HepG2 (cell line): ENCODE results near the gene LMAN2. TPM values are rescaled to one million over a fixed set of nuclear protein-coding genes. Genes with fewer than 3 reads are reported as not detected.
A peak's percentile ranks its signal among the peaks of the same experiment; 100 is the strongest.

Experiments
- ARNT2 ChIP-seq: sonication (generic); formaldehyde crosslinking; IDR thresholded peaks from 2 replicates; pipeline ENCODE4 v1.8.0; 2022; ENCODE audit warnings: mild to moderate bottlenecking, low read depth, missing genetic modification reagents, moderate library complexity
- EP300 ChIP-seq, 3 experiments: sonication (generic) in 1 of 3; formaldehyde crosslinking in 1 of 3; IDR thresholded peaks; 2 replicates each; pipeline versions ENCODE4 v1.5.1 to v1.6.1; 2011 to 2020; ENCODE audit warnings: low read depth in 2 of 3, low read length in 2 of 3, borderline replicate concordance in 1 of 3, improper control_type of control experiment in 1 of 3, mild to moderate bottlenecking in 1 of 3, missing genetic modification reagents in 1 of 3, moderate library complexity in 1 of 3
- FOXA3 ChIP-seq: IDR thresholded peaks from 2 replicates; pipeline ENCODE4 v1.6.1; 2016; ENCODE audit warnings: missing genetic modification reagents, missing compliant biosample characterization
- FOXC1 ChIP-seq: sonication (generic); formaldehyde crosslinking; IDR thresholded peaks from 2 replicates; pipeline ENCODE4 v1.8.0; 2022; ENCODE audit warnings: mild to moderate bottlenecking, missing genetic modification reagents, borderline replicate concordance
- GABPB1 ChIP-seq: IDR thresholded peaks from 2 replicates; pipeline ENCODE4 v1.6.1; 2016; ENCODE audit warnings: mild to moderate bottlenecking, missing genetic modification reagents, moderate library complexity, missing compliant biosample characterization
- MXD4 ChIP-seq: IDR thresholded peaks from 2 replicates; pipeline ENCODE4 v1.6.1; 2016; ENCODE audit warnings: mild to moderate bottlenecking, missing biosample characterization, missing genetic modification reagents
- RFX1 ChIP-seq: fragments of 450-650 bp; IDR thresholded peaks from 2 replicates; pipeline ENCODE4 v1.6.1; 2017
- SATB2 ChIP-seq: sonication (generic); formaldehyde crosslinking; IDR thresholded peaks from 2 replicates; pipeline ENCODE4 v1.5.0; 2020; ENCODE audit warnings: missing genetic modification reagents
- SP4 ChIP-seq: sonication (generic); formaldehyde crosslinking; IDR thresholded peaks from 2 replicates; pipeline ENCODE4 v1.8.1; 2023; ENCODE audit warnings: mild to moderate bottlenecking, missing genetic modification reagents
- TBX2 ChIP-seq: sonication (generic); formaldehyde crosslinking; IDR thresholded peaks from 2 replicates; pipeline ENCODE4 v1.5.0; 2020; ENCODE audit warnings: missing genetic modification reagents, mild to moderate bottlenecking, borderline replicate concordance
- ZBTB21 ChIP-seq: sonication (generic); formaldehyde crosslinking; IDR thresholded peaks from 2 replicates; pipeline ENCODE4 v1.4.0; 2020; ENCODE audit warnings: missing genetic modification reagents
- ZFX ChIP-seq: sonication (generic); formaldehyde crosslinking; IDR thresholded peaks from 2 replicates; pipeline ENCODE4 v1.4.0; 2020; ENCODE audit warnings: mild to moderate bottlenecking, low read depth, missing genetic modification reagents, moderate library complexity
- ZNF235 ChIP-seq: sonication (generic); formaldehyde crosslinking; IDR thresholded peaks from 2 replicates; pipeline ENCODE4 v1.8.1; 2023; ENCODE audit warnings: mild to moderate bottlenecking, missing genetic modification reagents, borderline replicate concordance
- ZNF292 ChIP-seq: sonication (generic); formaldehyde crosslinking; IDR thresholded peaks from 2 replicates; pipeline ENCODE4 v1.8.1; 2022; ENCODE audit warnings: mild to moderate bottlenecking, low read depth, missing genetic modification reagents, borderline replicate concordance
- ZNF33A ChIP-seq: sonication (generic); formaldehyde crosslinking; IDR thresholded peaks from 2 replicates; pipeline ENCODE4 v1.5.1; 2020; ENCODE audit warnings: missing genetic modification reagents, mild to moderate bottlenecking, moderate library complexity, borderline replicate concordance
- ZNF589 ChIP-seq: sonication (generic); formaldehyde crosslinking; conservative IDR thresholded peaks from 2 replicates; pipeline ENCODE4 v1.8.0; 2022; ENCODE audit warnings: mild to moderate bottlenecking, moderate library complexity, missing genetic modification reagents
- ZNF703 ChIP-seq: sonication (generic); formaldehyde crosslinking; IDR thresholded peaks from 2 replicates; pipeline ENCODE4 v1.5.1; 2020; ENCODE audit warnings: missing genetic modification reagents, mild to moderate bottlenecking, moderate library complexity, borderline replicate concordance
- polyA plus RNA-seq, 8 experiments: library from polyadenylated mRNA; depleted of rRNA in 3 of 8; stranded (reverse) in 7 of 8; unstranded in 1 of 8; fragments of >200 nt; fragmentation: Illumina TruSeq in 4 of 8; extraction: Trizol in 4 of 8; gene quantifications; 2 replicates each; pipeline versions ENCODE4 v1.2.1 to v1.2.3, GENCODE V29; 2011 to 2016; ENCODE audit warnings: low read depth in 4 of 8, missing spikeins in 1 of 8, mixed read lengths in 1 of 8; ENCODE audit not compliant: insufficient read depth in 1 of 8
- total RNA-seq, 5 experiments: library from RNA; depleted of rRNA; stranded (reverse); fragments of >200 nt; fragmentation: Illumina TruSeq; extraction: Trizol; gene quantifications; 2 replicates each; pipeline ENCODE4 v1.2.3, GENCODE V29; 2016; ENCODE audit warnings: low read depth in 1 of 5
- TF ChIP-seq, protein P1 (sequence below): IDR thresholded peaks from 2 replicates; pipeline ENCODE4 v1.6.1; 2016; ENCODE audit warnings: control low read depth
- TF ChIP-seq, protein P2 (sequence below): sonication (generic); formaldehyde crosslinking; IDR thresholded peaks from 2 replicates; pipeline ENCODE4 v1.8.0; 2022; ENCODE audit warnings: mild to moderate bottlenecking, missing genetic modification reagents, moderate library complexity
- TF ChIP-seq, protein P3 (sequence below), 2 experiments: sonication (generic) in 1 of 2; formaldehyde crosslinking in 1 of 2; IDR thresholded peaks; 2 replicates each; pipeline versions ENCODE4 v1.4.0 to v1.6.1; 2018 to 2020; ENCODE audit warnings: missing genetic modification reagents in 2 of 2, borderline replicate concordance in 1 of 2, low read depth in 1 of 2, mild to moderate bottlenecking in 1 of 2, missing biosample characterization in 1 of 2
- TF ChIP-seq, protein P4 (sequence below): IDR thresholded peaks from 2 replicates; pipeline ENCODE4 v1.6.1; 2016; ENCODE audit warnings: missing biosample characterization, missing genetic modification reagents, low read depth
- TF ChIP-seq, protein P5 (sequence below): sonication (generic); formaldehyde crosslinking; IDR thresholded peaks from 2 replicates; pipeline ENCODE4 v1.8.0; 2022; ENCODE audit warnings: mild to moderate bottlenecking, missing genetic modification reagents; ENCODE audit not compliant: insufficient replicate concordance

LMAN2 gene
- total and polyA plus RNA-seq, 2 of the 13 experiments (the other 11 are each of a cell fraction or from before 2014, with no cell fraction given), result 191 to 197 TPM

DNA sequence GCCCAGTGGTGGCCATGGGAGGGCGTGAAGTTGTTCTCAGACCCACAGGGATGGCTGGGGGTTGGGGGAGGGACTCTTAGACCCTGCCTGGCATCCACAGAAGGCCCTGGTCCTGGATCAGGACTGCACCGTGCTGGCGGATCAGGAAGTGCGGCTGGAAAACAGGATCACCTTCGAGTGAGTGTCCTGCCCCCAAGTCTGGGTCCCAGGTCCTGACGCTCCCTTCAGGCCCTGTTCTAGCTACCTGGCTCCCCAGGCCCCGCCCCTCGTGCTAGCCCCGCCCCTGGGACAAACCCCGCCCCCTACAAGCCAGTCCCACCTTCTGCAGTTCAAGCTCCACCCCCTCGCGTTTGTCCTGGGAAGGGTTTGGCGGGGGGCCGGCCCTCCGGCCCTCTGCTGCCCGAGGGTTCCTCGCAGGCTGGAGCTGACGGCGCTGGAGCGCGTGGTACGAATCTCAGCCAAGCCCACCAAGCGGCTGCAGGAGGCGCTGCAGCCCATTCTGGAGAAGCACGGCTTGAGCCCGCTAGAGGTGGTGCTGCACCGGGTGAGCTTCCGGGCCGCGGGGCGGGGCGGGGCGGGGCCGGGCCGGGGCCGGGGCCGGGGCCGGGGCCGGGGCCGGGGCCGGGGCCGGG lies 19.1 kb upstream of the LMAN2 start (continued):
- peak; percentile 72; the same call in 1 of the 2 replicates for TF ChIP-seq ZFX (CRISPR knock-in tag)
- TF ChIP-seq, protein P1, sequence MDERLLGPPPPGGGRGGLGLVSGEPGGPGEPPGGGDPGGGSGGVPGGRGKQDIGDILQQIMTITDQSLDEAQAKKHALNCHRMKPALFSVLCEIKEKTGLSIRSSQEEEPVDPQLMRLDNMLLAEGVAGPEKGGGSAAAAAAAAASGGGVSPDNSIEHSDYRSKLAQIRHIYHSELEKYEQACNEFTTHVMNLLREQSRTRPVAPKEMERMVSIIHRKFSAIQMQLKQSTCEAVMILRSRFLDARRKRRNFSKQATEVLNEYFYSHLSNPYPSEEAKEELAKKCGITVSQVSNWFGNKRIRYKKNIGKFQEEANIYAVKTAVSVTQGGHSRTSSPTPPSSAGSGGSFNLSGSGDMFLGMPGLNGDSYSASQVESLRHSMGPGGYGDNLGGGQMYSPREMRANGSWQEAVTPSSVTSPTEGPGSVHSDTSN (CRISPR knock-in tag), result no peak
- peak; percentile 59 for TF ChIP-seq SP4
- no peak for TF ChIP-seq RFX1
- TF ChIP-seq MXD4, result peak; percentile 79
- no peak for TF ChIP-seq ZNF703 (CRISPR knock-in tag)
- no peak for TF ChIP-seq EP300 (IDR thresholded peaks at IDR 0.05; ENCODE audit: low read depth in 2 of 2, low read length in 2 of 2)
- no peak for TF ChIP-seq EP300 (CRISPR knock-in tag; IDR thresholded peaks at IDR 0.05; ENCODE audit: borderline replicate concordance)
- TF ChIP-seq ZBTB21 (CRISPR knock-in tag), result no peak
- TF ChIP-seq ZNF589 (CRISPR knock-in tag), result no peak
- TF ChIP-seq ZNF33A, result no peak
- TF ChIP-seq TBX2 (CRISPR knock-in tag), result no peak
- TF ChIP-seq FOXA3 (CRISPR knock-in tag), result peak; percentile 62
- no peak for TF ChIP-seq ZNF292 (CRISPR knock-in tag)
- TF ChIP-seq, protein P2, sequence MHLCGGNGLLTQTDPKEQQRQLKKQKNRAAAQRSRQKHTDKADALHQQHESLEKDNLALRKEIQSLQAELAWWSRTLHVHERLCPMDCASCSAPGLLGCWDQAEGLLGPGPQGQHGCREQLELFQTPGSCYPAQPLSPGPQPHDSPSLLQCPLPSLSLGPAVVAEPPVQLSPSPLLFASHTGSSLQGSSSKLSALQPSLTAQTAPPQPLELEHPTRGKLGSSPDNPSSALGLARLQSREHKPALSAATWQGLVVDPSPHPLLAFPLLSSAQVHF (CRISPR knock-in tag), result 0 out of 2 replicates have a peak, but pooled peaks have one; percentile 65
- TF ChIP-seq ZNF235 (CRISPR knock-in tag), result no peak
- TF ChIP-seq SATB2 (CRISPR knock-in tag), result no peak
- peak; percentile 90 for TF ChIP-seq ARNT2
- TF ChIP-seq, protein P3, sequence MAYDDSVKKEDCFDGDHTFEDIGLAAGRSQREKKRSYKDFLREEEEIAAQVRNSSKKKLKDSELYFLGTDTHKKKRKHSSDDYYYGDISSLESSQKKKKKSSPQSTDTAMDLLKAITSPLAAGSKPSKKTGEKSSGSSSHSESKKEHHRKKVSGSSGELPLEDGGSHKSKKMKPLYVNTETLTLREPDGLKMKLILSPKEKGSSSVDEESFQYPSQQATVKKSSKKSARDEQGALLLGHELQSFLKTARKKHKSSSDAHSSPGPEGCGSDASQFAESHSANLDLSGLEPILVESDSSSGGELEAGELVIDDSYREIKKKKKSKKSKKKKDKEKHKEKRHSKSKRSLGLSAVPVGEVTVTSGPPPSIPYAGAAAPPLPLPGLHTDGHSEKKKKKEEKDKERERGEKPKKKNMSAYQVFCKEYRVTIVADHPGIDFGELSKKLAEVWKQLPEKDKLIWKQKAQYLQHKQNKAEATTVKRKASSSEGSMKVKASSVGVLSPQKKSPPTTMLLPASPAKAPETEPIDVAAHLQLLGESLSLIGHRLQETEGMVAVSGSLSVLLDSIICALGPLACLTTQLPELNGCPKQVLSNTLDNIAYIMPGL (CRISPR knock-in tag; IDR thresholded peaks at IDR 0.05; ENCODE audit: borderline replicate concordance in 1 of 2, low read depth in 1 of 2), result peak; percentile 73 to 88; a peak in 3 of 4 replicates
- TF ChIP-seq, protein P4, sequence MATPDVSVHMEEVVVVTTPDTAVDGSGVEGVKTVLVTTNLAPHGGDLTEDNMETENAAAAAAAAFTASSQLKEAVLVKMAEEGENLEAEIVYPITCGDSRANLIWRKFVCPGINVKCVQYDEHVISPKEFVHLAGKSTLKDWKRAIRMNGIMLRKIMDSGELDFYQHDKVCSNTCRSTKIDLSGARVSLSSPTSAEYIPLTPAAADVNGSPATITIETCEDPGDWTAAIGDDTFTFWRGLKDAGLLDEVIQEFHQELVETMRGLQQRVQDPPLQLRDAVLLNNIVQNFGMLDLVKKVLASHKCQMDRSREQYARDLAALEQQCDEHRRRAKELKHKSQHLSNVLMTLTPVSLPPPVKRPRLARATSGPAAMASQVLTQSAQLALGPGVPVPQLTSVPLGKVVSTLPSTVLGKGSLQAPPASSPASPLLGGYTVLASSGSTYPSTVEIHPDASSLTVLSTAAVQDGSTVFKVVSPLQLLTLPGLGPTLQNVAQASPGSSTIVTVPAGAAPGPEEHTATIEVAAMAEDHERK (CRISPR knock-in tag), result no peak
- peak; percentile 42; the same call in 1 of the 2 replicates for TF ChIP-seq FOXC1 (CRISPR knock-in tag)
- TF ChIP-seq, protein P5, sequence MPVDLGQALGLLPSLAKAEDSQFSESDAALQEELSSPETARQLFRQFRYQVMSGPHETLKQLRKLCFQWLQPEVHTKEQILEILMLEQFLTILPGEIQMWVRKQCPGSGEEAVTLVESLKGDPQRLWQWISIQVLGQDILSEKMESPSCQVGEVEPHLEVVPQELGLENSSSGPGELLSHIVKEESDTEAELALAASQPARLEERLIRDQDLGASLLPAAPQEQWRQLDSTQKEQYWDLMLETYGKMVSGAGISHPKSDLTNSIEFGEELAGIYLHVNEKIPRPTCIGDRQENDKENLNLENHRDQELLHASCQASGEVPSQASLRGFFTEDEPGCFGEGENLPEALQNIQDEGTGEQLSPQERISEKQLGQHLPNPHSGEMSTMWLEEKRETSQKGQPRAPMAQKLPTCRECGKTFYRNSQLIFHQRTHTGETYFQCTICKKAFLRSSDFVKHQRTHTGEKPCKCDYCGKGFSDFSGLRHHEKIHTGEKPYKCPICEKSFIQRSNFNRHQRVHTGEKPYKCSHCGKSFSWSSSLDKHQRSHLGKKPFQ (CRISPR knock-in tag), result no peak
- TF ChIP-seq GABPB1 (CRISPR knock-in tag), result peak; percentile 82
